Hematopoietic multipotent progenitor cell treated with erythropoietin and hydrocortisone succinate and interleukin-3 and kit ligand, for 8 days (in vitro differentiated cells): ENCODE measurements around the gene KIAA1671.
A peak's percentile ranks its signal among the peaks of the same experiment; 100 is the strongest.
"Not testable (repeated sequence)": the region's sequence is repeated elsewhere in the genome, so short reads cannot be mapped to it uniquely, and the experiment has no call there.

ENCODE experiments used
- DNase-seq: peaks from one replicate; pipeline ENCODE4 v3.0.0-alpha.2; 2015

The KIAA1671 gene

DNA sequence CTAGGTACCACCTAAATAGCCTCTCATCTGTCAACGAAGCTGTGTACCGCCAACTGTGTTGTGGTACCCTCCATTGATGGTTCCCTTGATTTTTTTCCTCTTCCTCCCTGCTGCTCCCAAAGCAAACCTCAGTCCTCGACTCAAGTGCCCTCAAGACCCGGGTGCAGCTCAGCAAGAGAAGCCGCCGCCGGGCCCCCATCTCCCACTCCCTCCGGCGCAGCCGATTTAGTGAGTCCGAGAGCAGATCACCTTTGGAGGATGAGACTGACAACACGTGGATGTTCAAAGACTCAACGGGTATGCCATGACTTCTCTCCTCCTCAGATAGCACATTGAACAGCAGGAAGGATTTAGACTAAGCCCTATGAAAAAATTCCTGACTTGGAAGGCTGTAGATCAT, 224.7 kb downstream of the KIAA1671 start:
- DNase-seq, result no peak

GRCh38 chr22:25177895-25178294, 225.4 kb downstream of the KIAA1671 start:
- DNase-seq, result no peak

DNA sequence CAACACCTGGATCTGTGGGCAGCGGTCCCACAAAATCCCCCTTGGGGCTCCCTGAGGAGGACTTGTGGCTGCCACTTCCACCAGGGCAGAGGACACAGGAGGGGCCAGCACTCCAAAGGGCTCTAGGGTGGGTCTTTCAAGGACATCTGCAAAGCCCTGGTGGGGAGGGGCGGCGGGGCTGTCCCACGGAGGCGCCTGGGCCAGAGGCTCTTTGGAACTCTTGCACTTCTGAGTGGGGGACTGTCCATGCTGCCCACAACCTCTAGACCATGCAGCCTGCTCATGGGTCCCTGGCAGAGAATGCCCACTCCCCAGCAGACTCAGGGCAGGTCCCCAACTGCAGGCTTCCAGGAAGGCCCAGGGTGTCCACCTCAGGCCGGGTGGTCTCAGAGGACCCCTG, 225.8 kb downstream of the KIAA1671 start:
- not testable (repeated sequence) for DNase-seq

- not testable (repeated sequence) for DNase-seq
Observed at GRCh38 chr22:25178869-25179631, 226.5 kb downstream of the KIAA1671 start.

DNA sequence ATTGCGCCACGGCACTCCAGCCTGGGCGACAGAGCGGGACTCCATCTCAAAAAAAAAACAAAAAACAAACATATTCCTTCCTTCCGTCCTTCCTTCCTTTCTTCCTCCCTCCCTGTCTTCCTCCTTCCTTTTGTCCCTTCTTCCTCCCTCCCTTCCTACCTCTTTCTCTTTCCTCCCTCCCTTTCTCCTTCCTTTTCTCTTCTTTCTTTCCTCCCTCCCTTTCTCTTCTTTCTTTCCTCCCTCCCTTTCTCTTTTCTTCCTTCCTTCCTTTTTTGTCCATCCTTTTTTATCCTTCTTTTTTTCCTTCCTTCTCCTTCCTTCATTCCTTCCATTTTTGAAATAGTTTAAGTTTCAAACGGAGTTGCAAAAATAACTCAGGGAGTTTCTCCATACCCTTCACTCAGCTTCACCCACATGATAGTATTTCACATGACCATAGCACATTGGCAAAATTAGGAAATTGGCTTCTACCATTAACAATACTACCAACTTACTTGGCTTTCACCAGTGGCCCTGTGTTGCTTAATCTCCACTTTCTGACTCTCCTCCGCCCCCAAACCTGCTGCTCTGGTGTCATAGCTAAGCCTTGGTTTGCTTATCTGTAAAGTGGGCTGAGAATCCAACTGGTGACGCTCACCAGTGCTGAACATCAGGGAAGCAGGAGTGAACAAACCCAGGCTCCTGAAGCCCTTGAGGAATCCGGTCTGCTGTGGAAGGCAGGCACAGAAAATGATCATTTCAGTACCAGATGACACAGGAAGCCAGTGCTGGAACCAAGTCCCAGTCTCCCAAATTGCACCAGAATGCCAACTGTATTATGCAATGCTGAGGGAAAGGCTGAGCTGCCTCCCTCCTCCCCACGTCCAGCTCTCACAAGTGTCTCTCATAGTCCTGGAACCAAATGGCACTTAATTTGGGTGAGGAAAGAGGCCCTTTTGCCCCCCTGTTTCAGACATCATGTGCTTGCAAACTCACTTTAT, 229.9 kb downstream of the KIAA1671 start:
- DNase-seq, result no peak

GRCh38 chr22:25183949-25184619, 231.6 kb downstream of the KIAA1671 start:
- no peak for DNase-seq

DNA sequence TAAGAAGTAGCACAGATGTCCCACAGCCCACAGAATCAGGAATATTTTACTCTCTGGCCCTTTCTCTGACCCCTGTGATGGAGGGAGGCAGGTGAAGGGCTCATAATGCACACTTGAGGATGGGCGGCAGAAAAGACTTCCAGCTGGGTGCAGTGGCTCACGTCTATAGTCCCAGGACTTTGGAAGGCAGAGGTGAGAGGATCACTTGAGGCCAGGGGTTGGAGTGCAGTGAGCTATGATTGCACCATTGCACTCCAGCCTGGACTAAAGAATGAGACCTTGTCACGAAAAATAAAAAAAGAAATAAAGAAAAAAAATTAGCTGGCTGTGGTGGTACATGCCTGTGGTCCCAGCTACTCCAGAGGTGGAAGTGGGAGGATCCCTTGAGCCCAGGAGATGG, 233.6 kb downstream of the KIAA1671 start:
- DNase-seq, result no peak

DNA sequence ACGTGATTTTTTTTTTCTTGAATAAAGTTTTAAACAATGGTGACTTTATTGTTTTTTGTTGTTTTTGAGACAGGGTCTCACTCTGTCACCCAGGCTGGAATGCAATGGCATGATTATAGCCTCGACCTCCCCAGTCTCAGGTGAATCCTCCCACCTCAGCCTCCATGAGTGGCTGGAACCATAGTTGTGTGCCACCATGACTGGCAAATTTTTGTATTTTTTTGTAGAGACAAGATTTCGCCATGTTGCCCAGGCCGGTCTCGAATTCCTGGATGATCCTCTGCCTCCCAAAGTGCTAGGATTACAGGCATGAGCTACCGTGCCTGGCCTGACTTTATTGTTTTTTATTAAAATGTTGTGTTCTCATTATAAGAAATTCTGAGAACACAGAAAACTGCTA, 235.0 kb downstream of the KIAA1671 start:
- no peak for DNase-seq

DNA sequence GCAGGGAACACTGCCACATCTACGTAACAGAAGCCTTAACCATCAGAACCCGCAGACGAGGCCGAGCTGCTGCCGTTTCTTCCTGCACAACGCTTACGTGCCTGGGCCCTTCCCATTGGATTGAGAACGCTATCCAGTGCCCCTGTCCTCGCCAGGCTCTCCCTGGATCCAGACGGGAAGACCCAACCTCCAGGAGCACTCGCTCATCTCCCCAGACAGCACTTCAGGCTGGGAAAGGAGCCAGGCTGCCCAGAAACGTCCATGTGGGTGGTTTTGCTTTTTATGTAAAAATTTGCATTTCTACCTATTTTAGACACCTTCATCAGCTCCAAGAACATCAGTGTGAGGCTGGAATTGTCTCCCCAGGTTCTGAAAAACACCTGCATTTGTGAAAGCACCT, 239.9 kb downstream of the KIAA1671 start:
- DNase-seq, result no peak

DNA sequence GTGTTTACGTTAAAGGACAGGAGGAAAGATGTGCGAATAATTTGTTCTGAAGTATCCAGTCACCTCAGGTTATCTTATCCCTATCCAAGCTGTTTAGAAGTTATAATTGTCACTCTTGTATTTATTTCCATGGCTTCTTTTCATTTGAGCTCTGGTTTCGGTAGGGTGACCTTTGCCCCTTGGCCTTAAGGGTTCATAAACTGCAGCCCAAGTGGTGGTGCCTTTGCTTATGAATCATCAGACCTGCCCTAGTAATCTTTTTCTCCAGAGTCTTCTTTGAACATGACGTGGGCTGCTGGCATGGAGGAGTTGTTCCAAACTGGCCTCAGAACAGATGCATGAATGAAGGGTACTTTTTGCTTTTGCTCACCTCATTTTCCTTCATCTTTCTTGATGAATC, 240.6 kb downstream of the KIAA1671 start:
- no peak for DNase-seq

DNA sequence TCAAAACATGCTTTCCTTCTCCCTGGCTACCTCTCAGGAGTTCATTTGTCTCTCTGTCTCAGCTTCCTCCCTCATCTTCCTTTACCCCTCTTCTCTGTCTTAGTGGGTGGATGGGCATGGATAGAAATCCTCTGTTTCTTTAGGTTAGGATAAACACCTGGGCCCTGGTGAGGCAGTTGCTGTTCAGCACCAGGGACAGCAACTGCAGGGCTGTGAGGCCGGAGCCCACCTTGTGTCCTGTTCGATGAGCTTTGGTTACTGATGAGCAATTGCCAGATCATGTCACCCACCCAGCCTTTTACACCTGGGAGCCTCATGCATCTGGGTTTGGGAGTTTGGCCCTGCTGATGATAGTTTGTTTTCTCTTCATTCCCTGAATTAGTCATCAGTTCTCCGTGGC, 241.0 kb downstream of the KIAA1671 start:
- no peak for DNase-seq

GRCh38 chr22:25196326-25196725, 243.8 kb downstream of the KIAA1671 start:
- no peak for DNase-seq

DNA sequence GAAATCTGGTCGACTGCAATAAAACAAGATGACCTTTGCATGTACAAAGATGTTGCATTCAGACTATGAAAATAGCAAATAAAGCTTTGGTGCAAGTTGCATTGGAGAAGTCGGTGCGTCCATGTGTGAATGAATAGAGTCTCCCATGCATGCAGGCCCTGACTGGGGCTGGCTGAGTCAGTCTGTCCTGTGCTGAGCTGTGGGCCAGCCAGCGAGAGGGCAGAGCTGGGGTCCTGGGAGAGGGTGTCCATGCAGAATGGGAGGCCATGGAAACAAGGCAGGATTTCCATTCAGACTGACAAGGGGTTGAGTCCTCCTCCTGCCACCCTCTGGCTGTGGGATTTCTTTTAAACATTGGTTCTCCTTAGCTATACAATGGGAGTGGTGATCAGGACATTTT, 244.8 kb downstream of the KIAA1671 start:
- DNase-seq, result no peak

GRCh38 chr22:25199731-25200520, 247.4 kb downstream of the KIAA1671 start, which contains the start of gene CRYBB3:
CRYBB3 (plus strand) TSS chr22:25199858; CDS start chr22:25201397, 1,539 bp downstream.
- no peak for DNase-seq

GRCh38 chr22:25200967-25201366, 248.5 kb downstream of the KIAA1671 start:
- DNase-seq, result no peak

DNA sequence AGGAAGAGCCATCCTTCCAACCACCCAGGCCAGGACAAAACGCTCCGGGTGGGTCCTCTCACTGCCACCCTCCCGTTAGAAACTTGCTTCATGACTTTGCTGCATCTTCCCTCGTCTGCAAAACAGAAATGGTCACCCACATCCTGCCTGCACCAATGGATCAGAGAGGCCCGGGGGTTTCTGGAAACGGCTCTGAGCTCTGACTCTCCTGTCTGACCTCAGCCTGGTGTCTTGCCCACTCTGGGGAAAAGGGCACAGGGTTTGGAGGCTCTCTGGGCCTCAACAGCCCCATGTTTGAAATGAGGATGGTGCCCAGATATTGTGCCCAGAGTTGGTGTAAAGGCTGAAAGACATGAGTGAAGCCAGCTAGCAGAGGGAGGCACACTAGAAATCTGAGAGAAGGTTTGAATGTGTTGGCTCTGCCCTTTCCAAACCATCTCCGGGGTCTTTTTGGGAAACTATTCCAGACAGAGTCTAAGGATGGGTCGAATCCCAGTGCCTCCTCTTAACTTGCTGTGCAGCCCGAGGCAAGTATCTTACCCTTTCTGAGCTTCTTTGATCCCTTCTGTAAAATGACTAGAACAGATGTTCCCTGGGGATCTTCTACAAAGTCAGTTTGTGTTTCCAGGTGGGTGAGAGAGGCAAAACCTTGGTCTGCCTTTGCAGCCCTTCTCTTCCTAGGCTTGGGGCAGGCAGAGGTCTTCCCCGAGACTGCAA, 249.2 kb downstream of the KIAA1671 start:
- no peak for DNase-seq

GRCh38 chr22:25202290-25202921, 249.9 kb downstream of the KIAA1671 start:
- peak; percentile 66 for DNase-seq

GRCh38 chr22:25203082-25203481, 250.6 kb downstream of the KIAA1671 start:
- no peak for DNase-seq

- DNase-seq, result not testable (repeated sequence)
Observed at GRCh38 chr22:25204547-25204946, 252.0 kb downstream of the KIAA1671 start.

- DNase-seq, result no peak
Observed at GRCh38 chr22:25205847-25206246, 253.3 kb downstream of the KIAA1671 start.

DNA sequence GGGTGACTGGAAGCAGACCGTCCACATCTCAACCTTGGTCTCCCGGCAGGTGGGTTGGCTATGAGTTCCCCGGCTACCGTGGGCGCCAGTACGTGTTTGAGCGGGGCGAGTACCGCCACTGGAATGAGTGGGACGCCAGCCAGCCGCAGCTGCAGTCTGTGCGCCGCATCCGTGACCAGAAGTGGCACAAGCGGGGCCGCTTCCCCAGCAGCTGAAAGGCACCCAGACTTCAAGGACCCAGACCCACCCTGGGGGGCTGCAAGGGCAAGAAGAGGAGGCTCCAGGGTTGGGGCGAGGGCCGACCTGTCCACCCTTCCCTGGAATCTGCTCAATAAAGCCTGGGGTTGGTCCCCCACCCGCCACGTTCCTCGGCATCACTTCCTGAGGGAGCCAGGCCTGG, 254.5 kb downstream of the KIAA1671 start:
- DNase-seq, result no peak
